Transverse colon (tissue), 4 donors: Measurements from ENCODE around the gene OR6K3. TPM values are rescaled to one million over a fixed set of nuclear protein-coding genes. Genes with fewer than 3 reads are reported as not detected.

Experiments used
- DNase-seq: peaks from one replicate; pipeline ENCODE4 v3.0.0-alpha.2; 2019
- H3K27ac ChIP-seq, 4 donors: fragments of 200-600 bp; sonication (generic); 2 replicates each; pipeline ENCODE4 v1.5.1; 2016 to 2018; ENCODE audit warnings: inconsistent platforms in 4 of 4
- H3K27me3 ChIP-seq: fragments of 200-600 bp; sonication (generic); 2 replicates; pipeline ENCODE4 v1.5.1; 2017; ENCODE audit warnings: inconsistent platforms
- H3K36me3 ChIP-seq, 4 donors: fragments of 200-600 bp; sonication (generic); 2 replicates each; pipeline ENCODE4 v1.5.1; 2017 to 2019; ENCODE audit warnings: inconsistent platforms in 4 of 4
- H3K4me1 ChIP-seq, 4 donors: fragments of 200-600 bp; sonication (generic); 2 replicates each; pipeline ENCODE4 v1.5.1; 2017 to 2020; ENCODE audit warnings: inconsistent platforms in 4 of 4
- H3K4me3 ChIP-seq, 4 donors: fragments of 200-600 bp; sonication (generic); 1 replicate in 1 of 4; 2 replicates in 3 of 4; pipeline versions ENCODE4 v1.5.1 to v1.6.1; 2017 to 2019; ENCODE audit warnings: inconsistent platforms in 4 of 4
- H3K9me3 ChIP-seq, 2 donors: fragments of 200-600 bp; sonication (generic); 2 replicates each; pipeline ENCODE4 v1.5.1; 2017 to 2019; ENCODE audit warnings: inconsistent platforms in 2 of 2
- EP300 ChIP-seq: sonication (generic); formaldehyde crosslinking; IDR thresholded peaks from one replicate; pipeline ENCODE4 v1.6.1; 2017; ENCODE audit warnings: antibody characterized with exemption, low read depth
- POLR2A ChIP-seq: fragments of 450-650 bp; IDR thresholded peaks from one replicate; pipeline ENCODE4 v1.6.1; 2016; ENCODE audit warnings: antibody characterized with exemption, mild to moderate bottlenecking, moderate library complexity
- POLR2AphosphoS5 ChIP-seq, 3 donors: sonication (generic); formaldehyde crosslinking; IDR thresholded peaks; one replicate each; pipeline ENCODE4 v1.6.1; 2016; ENCODE audit warnings: antibody characterized with exemption in 3 of 3
- WGBS, 2 donors: methylation state at CpG; one replicate each; pipeline ENCODE4 v1.1.5; 2018; ENCODE audit warnings: low coverage in 1 of 2; 5-methylcytosine and 5-hydroxymethylcytosine counted together
- in situ Hi-C, 4 donors: fragments of 200-750 bp; cut with MboI; loops; one replicate each; pipeline versions ENCODE4 v1.15.0 to v1.15.1; 2017; ENCODE audit warnings: low sequenced_read_pairs in 3 of 4, low pct_ligation_motif_present in 1 of 4, low pct_unique_long_range_greater_than_20kb in 1 of 4
- intact Hi-C: fragments of 100-400 bp; cut with DNase I; formaldehyde crosslinking; loops from one replicate; pipeline ENCODE4 v1.15.1; 2023; ENCODE audit warnings: low total_unique reads
- total RNA-seq, 4 donors: library from RNA; depleted of rRNA; stranded (reverse); fragments of >200 nt; gene quantifications; one replicate each; pipeline ENCODE4 v1.1.0, GENCODE V29; 2016
- TF ChIP-seq, protein P1 (sequence below), 5 experiments: fragments of 200-600 bp in 3 of 5; fragments of 450-650 bp in 2 of 5; sonication (generic) in 3 of 5; IDR thresholded peaks; 1 replicate in 2 of 5; 2 replicates in 3 of 5; pipeline ENCODE4 v1.5.1; 2016 to 2017; ENCODE audit warnings: antibody characterized with exemption in 5 of 5, inconsistent platforms in 3 of 5, mild to moderate bottlenecking in 2 of 5, moderate library complexity in 1 of 5

OR6K3 gene
- total RNA-seq, 4 donors from 2014 or later: not detected

- TF ChIP-seq, protein P1, sequence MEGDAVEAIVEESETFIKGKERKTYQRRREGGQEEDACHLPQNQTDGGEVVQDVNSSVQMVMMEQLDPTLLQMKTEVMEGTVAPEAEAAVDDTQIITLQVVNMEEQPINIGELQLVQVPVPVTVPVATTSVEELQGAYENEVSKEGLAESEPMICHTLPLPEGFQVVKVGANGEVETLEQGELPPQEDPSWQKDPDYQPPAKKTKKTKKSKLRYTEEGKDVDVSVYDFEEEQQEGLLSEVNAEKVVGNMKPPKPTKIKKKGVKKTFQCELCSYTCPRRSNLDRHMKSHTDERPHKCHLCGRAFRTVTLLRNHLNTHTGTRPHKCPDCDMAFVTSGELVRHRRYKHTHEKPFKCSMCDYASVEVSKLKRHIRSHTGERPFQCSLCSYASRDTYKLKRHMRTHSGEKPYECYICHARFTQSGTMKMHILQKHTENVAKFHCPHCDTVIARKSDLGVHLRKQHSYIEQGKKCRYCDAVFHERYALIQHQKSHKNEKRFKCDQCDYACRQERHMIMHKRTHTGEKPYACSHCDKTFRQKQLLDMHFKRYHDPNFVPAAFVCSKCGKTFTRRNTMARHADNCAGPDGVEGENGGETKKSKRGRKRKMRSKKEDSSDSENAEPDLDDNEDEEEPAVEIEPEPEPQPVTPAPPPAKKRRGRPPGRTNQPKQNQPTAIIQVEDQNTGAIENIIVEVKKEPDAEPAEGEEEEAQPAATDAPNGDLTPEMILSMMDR (IDR thresholded peaks at IDR 0.05): no peak
- TF ChIP-seq EP300: no peak
- TF ChIP-seq POLR2AphosphoS5 (IDR thresholded peaks at IDR 0.05): no peak
- intact Hi-C loops: no loop called here
- DNase-seq: no peak
- Histone ChIP-seq H3K36me3 (no peaks in the 10 kb centered on the region), H3K9me3 (no peaks in the 10 kb centered on the region), H3K4me3 (no peak overlapping the region), H3K27ac (no peak overlapping the region), H3K4me1 (no peaks in the 10 kb centered on the region), H3K27me3 (no peaks in the 10 kb centered on the region)
- in situ Hi-C loops: no loop called here
- WGBS, 2 donors: 64 to 90% methylated on average over 2 to 4 of the region's 4 CpGs
These were observed 44.8 kb downstream of the OR6K3 start for GRCh38 chr1:158675563-158676323.

DNA sequence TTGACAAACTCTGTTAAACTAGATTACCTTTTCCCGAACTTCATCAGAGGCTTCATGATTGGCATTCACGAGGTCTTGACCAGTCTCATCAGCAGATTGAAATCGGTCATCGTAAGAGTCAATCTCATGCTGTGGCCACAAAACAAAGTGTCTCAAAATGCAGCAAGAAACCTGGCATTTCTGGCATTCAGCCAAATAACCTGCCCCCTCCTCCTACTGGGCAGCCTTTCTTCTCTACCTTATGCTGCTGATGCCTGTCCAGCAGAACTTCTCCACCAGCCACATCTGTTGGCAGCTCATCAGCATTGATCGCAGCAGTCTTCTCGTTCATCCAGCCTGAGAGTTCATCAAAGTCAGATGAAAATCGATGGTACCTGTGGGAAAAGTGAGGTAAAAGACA, 46.2 kb downstream of the OR6K3 start:
- WGBS, 2 donors: 81 to 87% methylated on average over 7 of the region's 7 CpGs
- in situ Hi-C loops: no loop called here

More for the DNA sequence above, 46.2 kb downstream of the OR6K3 start:
- H3K4me3 ChIP-seq: no peak overlapping the region
- TF ChIP-seq, protein P1 (IDR thresholded peaks at IDR 0.05): no peak
- no peak for TF ChIP-seq POLR2A
- TF ChIP-seq POLR2AphosphoS5 (IDR thresholded peaks at IDR 0.05): no peak
- TF ChIP-seq EP300: no peak
- no peaks in the 10 kb centered on the region for H3K9me3 ChIP-seq
- no peaks in the 10 kb centered on the region for H3K36me3 ChIP-seq
- DNase-seq: no peak
- H3K4me1 ChIP-seq: no peaks in the 10 kb centered on the region
- H3K27ac ChIP-seq: no peak overlapping the region
- no peaks in the 10 kb centered on the region for H3K27me3 ChIP-seq
- intact Hi-C loops: no loop called here

Other genes starting within 250 kb of the OR6K3 start
- not detected for gene OR10R2, start 248.5 kb downstream of the OR6K3 start, total RNA-seq
- not detected for gene OR6Y1, start 166.3 kb downstream of the OR6K3 start, total RNA-seq
- not detected for gene OR6P1, start 150.1 kb downstream of the OR6K3 start, total RNA-seq
- not detected for gene OR10X1, start 140.8 kb downstream of the OR6K3 start, total RNA-seq
- gene OR10Z1, start 115.5 kb downstream of the OR6K3 start, total RNA-seq: not detected
- gene SPTA1, start 34.0 kb downstream of the OR6K3 start, total RNA-seq: under 1 TPM in 1 of 4 donors, not detected in 3; under 0.01 TPM
- gene OR6K2, start 20.1 kb downstream of the OR6K3 start, total RNA-seq: not detected
- not detected for gene OR6K6, start 34.0 kb upstream of the OR6K3 start, total RNA-seq
- not detected for gene OR6N1, start 51.5 kb upstream of the OR6K3 start, total RNA-seq
- gene OR6N2, start 60.5 kb upstream of the OR6K3 start, total RNA-seq: not detected
- 1 to 10 TPM in 2 of 4 donors, not detected in 2; 1.4 TPM for gene MNDA, start 110.6 kb upstream of the OR6K3 start, total RNA-seq
- gene PYHIN1, start 210.8 kb upstream of the OR6K3 start, total RNA-seq: 1 to 10 TPM in 2 of 4 donors, under 1 TPM in 1, not detected in 1; 0.68 to 4.4 (median 1.5) TPM